Measurements from ENCODE around the gene ASRGL1.

The ASRGL1 gene

GRCh38 chr11:62399172-62399877 is 62.1 kb downstream of the ASRGL1 start:
- no peak overlapping the region for H3K27ac ChIP-seq (ENCODE audit: low read length)
- TF ChIP-seq CTCF (IDR thresholded peaks at IDR 0.05; ENCODE audit: low read length), result no peak
- TF ChIP-seq EZH2 (optimal IDR thresholded peaks at IDR 0.05; ENCODE audit: low read depth, low read length), result no peak
- no peak for TF ChIP-seq EZH2phosphoT487 (IDR thresholded peaks at IDR 0.05; ENCODE audit: low read length)

GRCh38 chr11:62399878-62400266 is 62.6 kb downstream of the ASRGL1 start:
- Histone ChIP-seq H3K27me3 (replicated peaks; ENCODE audit: insufficient read depth, low read length) (no peaks in the 10 kb centered on the region; the same call in 1 of the 2 replicates), H2AFZ (ENCODE audit: low read length) (no peak overlapping the region), H3K27ac (ENCODE audit: low read length) (no peak overlapping the region), H3K4me1 (ENCODE audit: low read length) (no peaks in the 10 kb centered on the region), H3K4me2 (ENCODE audit: low read depth, low read length) (no peak overlapping the region), H3K4me3 (ENCODE audit: low read length) (no peak overlapping the region), H3K36me3 (replicated peaks; ENCODE audit: insufficient read depth, low read length) (no peaks in the 10 kb centered on the region), H3K9me3 (replicated peaks; ENCODE audit: insufficient read depth, low read length) (no peaks in the 10 kb centered on the region), H4K20me1 (ENCODE audit: insufficient read depth, low read length) (no peaks in the 10 kb centered on the region), H3K9ac (ENCODE audit: low read length) (no peak overlapping the region), H3K9me2 (replicated peaks; ENCODE audit: insufficient read depth, low read length) (no peaks in the 10 kb centered on the region), H3F3A (ENCODE audit: insufficient read depth, low read length) (no peaks in the 10 kb centered on the region), H3K79me2 (ENCODE audit: low read length) (no peaks in the 10 kb centered on the region)
- TF ChIP-seq CTCF (IDR thresholded peaks at IDR 0.05; ENCODE audit: low read length) (no peak), EZH2phosphoT487 (IDR thresholded peaks at IDR 0.05; ENCODE audit: low read length) (no peak), EZH2 (optimal IDR thresholded peaks at IDR 0.05; ENCODE audit: low read depth, low read length) (no peak)
- no peak for DNase-seq

More at GRCh38 chr11:62399172-62399877, 62.1 kb downstream of the ASRGL1 start:
- Histone ChIP-seq H4K20me1 (ENCODE audit: insufficient read depth, low read length) (no peaks in the 10 kb centered on the region), H3K9me2 (replicated peaks; ENCODE audit: insufficient read depth, low read length) (no peaks in the 10 kb centered on the region), H2AFZ (ENCODE audit: low read length) (no peak overlapping the region), H3K79me2 (ENCODE audit: low read length) (no peaks in the 10 kb centered on the region), H3K9me3 (replicated peaks; ENCODE audit: insufficient read depth, low read length) (no peaks in the 10 kb centered on the region), H3K4me3 (ENCODE audit: low read length) (no peak overlapping the region), H3K4me1 (ENCODE audit: low read length) (no peaks in the 10 kb centered on the region), H3K4me2 (ENCODE audit: low read depth, low read length) (no peak overlapping the region), H3K27me3 (replicated peaks; ENCODE audit: insufficient read depth, low read length) (no peaks in the 10 kb centered on the region; the same call in 1 of the 2 replicates), H3F3A (ENCODE audit: insufficient read depth, low read length) (no peaks in the 10 kb centered on the region), H3K36me3 (replicated peaks; ENCODE audit: insufficient read depth, low read length) (no peaks in the 10 kb centered on the region), H3K9ac (ENCODE audit: low read length) (no peak overlapping the region)
- DNase-seq, result no peak

GRCh38 chr11:62400281-62400680 is 63.0 kb downstream of the ASRGL1 start:
- Histone ChIP-seq H3F3A (ENCODE audit: insufficient read depth, low read length) (no peaks in the 10 kb centered on the region), H2AFZ (ENCODE audit: low read length) (no peak overlapping the region), H3K36me3 (replicated peaks; ENCODE audit: insufficient read depth, low read length) (no peaks in the 10 kb centered on the region), H3K27ac (ENCODE audit: low read length) (no peak overlapping the region), H3K4me2 (ENCODE audit: low read depth, low read length) (no peak overlapping the region), H3K4me1 (ENCODE audit: low read length) (no peaks in the 10 kb centered on the region), H3K9me3 (replicated peaks; ENCODE audit: insufficient read depth, low read length) (no peaks in the 10 kb centered on the region), H3K9ac (ENCODE audit: low read length) (no peak overlapping the region), H4K20me1 (ENCODE audit: insufficient read depth, low read length) (no peaks in the 10 kb centered on the region), H3K79me2 (ENCODE audit: low read length) (no peaks in the 10 kb centered on the region), H3K9me2 (replicated peaks; ENCODE audit: insufficient read depth, low read length) (no peaks in the 10 kb centered on the region), H3K27me3 (replicated peaks; ENCODE audit: insufficient read depth, low read length) (no peaks in the 10 kb centered on the region; the same call in 1 of the 2 replicates), H3K4me3 (ENCODE audit: low read length) (no peak overlapping the region)
- no peak for DNase-seq
- TF ChIP-seq EZH2phosphoT487 (IDR thresholded peaks at IDR 0.05; ENCODE audit: low read length), result no peak
- no peak for TF ChIP-seq EZH2 (optimal IDR thresholded peaks at IDR 0.05; ENCODE audit: low read depth, low read length)
- no peak for TF ChIP-seq CTCF (IDR thresholded peaks at IDR 0.05; ENCODE audit: low read length)

All from MM.1S (cell line).